GM19035 (cell line): ENCODE results near the gene APLP1.
"Not testable (repeated sequence)": the region's sequence is repeated elsewhere in the genome, so short reads cannot be mapped to it uniquely, and the experiment has no call there.

Experiments
- ATAC-seq: cut with Tn5 transposase; IDR thresholded peaks from one replicate; pipeline ENCODE4 v1.9.1; 2021; ENCODE audit not compliant: unreplicated experiment

APLP1 gene

GRCh38 chr19:35852029-35852780 lies 16.2 kb upstream of the APLP1 start, which contains the start of gene NPHS1:
Gene NPHS1 (minus strand): TSS chr19:35852504. CDS start chr19:35851837, 667 bp downstream.
- no peak for ATAC-seq

- no peak for ATAC-seq
These were observed 15.2 kb upstream of the APLP1 start for GRCh38 chr19:35853038-35853756.

GRCh38 chr19:35856546-35857149 lies 11.7 kb upstream of the APLP1 start, which contains the start of gene KIRREL2:
Gene KIRREL2 (plus strand): TSS chr19:35856911. CDS start chr19:35857120, 209 bp downstream.
- no peak for ATAC-seq

- no peak for ATAC-seq
These were observed 10.1 kb upstream of the APLP1 start for GRCh38 chr19:35858311-35858710.

- no peak for ATAC-seq
These were observed 9.0 kb upstream of the APLP1 start for GRCh38 chr19:35859414-35859813.

- ATAC-seq = no peak
These were observed 7.9 kb upstream of the APLP1 start for GRCh38 chr19:35860436-35860817.

GRCh38 chr19:35860818-35861639 lies 7.3 kb upstream of the APLP1 start:
- ATAC-seq = no peak

- ATAC-seq = no peak
These were observed 6.7 kb upstream of the APLP1 start for GRCh38 chr19:35861640-35862160.

- ATAC-seq = no peak
These were observed 5.8 kb upstream of the APLP1 start for GRCh38 chr19:35862528-35862927.

- no peak for ATAC-seq
These were observed 5.4 kb upstream of the APLP1 start for GRCh38 chr19:35863018-35863417.

GRCh38 chr19:35868823-35869326 lies 501 bp downstream of the APLP1 start:
- ATAC-seq = no peak

GRCh38 chr19:35869327-35870123 lies 1.2 kb downstream of the APLP1 start:
- ATAC-seq = peak; percentile 74

- not testable (repeated sequence) for ATAC-seq
These were observed 1.9 kb downstream of the APLP1 start for GRCh38 chr19:35870124-35870736.

GRCh38 chr19:35870798-35871197 lies 2.4 kb downstream of the APLP1 start:
- no peak for ATAC-seq

- no peak for ATAC-seq
These were observed 3.2 kb downstream of the APLP1 start for GRCh38 chr19:35871611-35872010.

- ATAC-seq = no peak
These were observed 3.8 kb downstream of the APLP1 start for GRCh38 chr19:35872180-35872579.

- no peak for ATAC-seq
These were observed 6.1 kb downstream of the APLP1 start for GRCh38 chr19:35874392-35874930.

GRCh38 chr19:35879068-35879467 lies 10.7 kb downstream of the APLP1 start:
- ATAC-seq = no peak

- ATAC-seq = no peak
These were observed 11.5 kb downstream of the APLP1 start for GRCh38 chr19:35879770-35880317.
